ENCODE measurements around the gene CARTPT. TPM values are rescaled to one million over a fixed set of nuclear protein-coding genes. Genes with fewer than 3 reads are reported as not detected.

Gene CARTPT
- total RNA-seq, result under 1 TPM in 1 of 4 donors, not detected in 3; 0.34 TPM
- polyA plus RNA-seq, result 0.29 TPM
- long read RNA-seq, donor 1, result 0 reads
- long read RNA-seq, donor 2, result 0 reads
- long read RNA-seq, donor 3, result 0 reads
- long read RNA-seq, donor 4, result 0 reads

DNA sequence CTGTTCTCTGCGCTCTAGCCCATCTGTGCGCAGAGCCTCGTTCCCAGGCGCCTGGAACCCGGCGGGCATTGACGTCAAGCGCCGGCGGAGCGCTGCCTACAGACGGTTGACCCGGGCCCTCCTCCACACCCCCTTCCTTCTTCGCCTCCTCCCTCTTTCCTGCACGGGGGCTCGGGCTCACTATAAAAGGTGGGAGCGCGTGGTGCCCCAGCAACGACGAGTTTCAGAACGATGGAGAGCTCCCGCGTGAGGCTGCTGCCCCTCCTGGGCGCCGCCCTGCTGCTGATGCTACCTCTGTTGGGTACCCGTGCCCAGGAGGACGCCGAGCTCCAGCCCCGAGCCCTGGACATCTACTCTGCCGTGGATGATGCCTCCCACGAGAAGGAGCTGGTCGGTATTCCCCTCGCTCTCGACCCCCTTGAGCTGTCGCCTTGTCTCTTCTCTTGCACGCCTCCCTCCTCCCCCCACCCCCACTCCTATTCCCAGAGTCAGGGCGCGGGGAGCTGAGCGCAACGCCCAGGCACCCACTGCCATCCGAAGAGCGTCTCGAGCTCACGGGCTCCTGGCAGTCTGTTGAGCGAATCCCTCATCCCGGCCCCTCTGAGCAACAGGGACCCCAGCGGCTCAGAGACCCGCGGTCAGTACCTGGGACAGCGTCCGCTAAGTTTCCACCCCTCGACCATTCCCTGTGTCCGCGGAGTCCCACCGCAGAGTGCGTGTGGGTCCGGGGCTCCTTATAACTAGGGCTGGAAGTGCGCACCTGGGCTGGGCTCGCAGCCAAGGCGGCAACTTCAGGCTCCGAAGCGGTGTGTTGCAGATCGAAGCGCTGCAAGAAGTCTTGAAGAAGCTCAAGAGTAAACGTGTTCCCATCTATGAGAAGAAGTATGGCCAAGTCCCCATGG is at the start of gene CARTPT:
Gene CARTPT, plus strand, starts transcription at position 213 of the 902 bp plus-strand sequence. Its CDS starts 19 bp downstream, at position 232.
- peak; percentile 37 to 50 for ATAC-seq
- 3% methylated on average over 65 of the region's 65 CpGs for WGBS
- Histone ChIP-seq H3K4me1 (ENCODE audit: control insufficient read depth, insufficient read depth, low read length) (no peaks in the 10 kb centered on the region), H3K27me3 (ENCODE audit: control insufficient read depth, insufficient read depth) (peaks cover 2% of the 10 kb centered on the region), H3K9me3 (ENCODE audit: control insufficient read depth, low read length) (no peaks in the 10 kb centered on the region), H3K27ac (ENCODE audit: low read length) (no peak within 1 kb of the TSS), H3K4me3 (ENCODE audit: low read length) (no peak within 1 kb of the TSS)
- intact Hi-C loops (cut with DNase I), result no loop called here
- DNase-seq, result peak; percentile 17 to 43 (median 40)

DNA sequence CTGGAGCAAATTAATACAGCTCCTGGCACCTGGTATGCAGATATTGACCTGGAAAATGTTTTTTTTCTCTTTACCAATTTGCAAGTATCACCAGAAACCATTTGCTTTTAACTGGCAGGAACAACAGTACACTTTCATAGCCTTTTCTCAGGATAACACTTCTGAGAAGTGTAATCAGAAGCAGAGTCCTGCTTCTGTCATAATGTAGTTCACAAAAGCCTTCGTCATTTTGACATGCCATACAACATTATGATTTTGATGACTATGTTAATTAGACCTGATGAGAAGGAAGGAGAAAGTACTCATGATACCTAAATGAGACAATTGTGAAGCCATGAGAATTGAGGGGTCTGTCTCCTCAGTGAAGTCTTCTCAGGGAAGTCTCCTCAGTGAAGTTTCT is 41.1 kb upstream of the CARTPT start:
- no peak for ATAC-seq

DNA sequence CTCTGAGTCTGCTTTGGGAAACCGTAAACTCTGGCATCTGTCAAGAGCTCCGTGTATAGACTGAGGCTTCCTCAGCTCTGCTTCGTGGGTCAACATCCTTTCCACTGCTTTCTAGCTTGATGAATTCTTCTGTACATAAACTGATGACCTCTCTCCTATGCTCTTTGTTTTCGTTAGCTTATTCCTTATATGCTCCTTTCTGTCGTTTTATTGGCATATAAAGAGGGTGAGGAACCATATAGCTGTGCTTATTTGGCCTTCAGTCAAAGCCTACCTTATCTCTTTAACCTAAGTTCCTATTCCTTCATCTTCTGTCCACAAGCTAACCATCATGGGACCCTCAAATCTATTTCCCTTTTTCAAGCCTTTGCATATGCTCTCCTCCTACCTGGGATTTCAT is 39.4 kb upstream of the CARTPT start:
- Histone ChIP-seq H3K4me1 (ENCODE audit: control insufficient read depth, insufficient read depth, low read length) (no peaks in the 10 kb centered on the region), H3K9me3 (ENCODE audit: control insufficient read depth, low read length) (no peaks in the 10 kb centered on the region), H3K4me3 (ENCODE audit: low read length) (no peak overlapping the region), H3K27ac (ENCODE audit: low read length) (no peak overlapping the region), H3K27me3 (ENCODE audit: control insufficient read depth, insufficient read depth) (no peaks in the 10 kb centered on the region)
- no peak for DNase-seq
- 72% methylated on average over 5 of the region's 5 CpGs for WGBS
- intact Hi-C loops (cut with DNase I), result no loop called here
- no peak for ATAC-seq

More for the DNA sequence above, 41.1 kb upstream of the CARTPT start:
- no peak for DNase-seq
- Histone ChIP-seq H3K9me3 (ENCODE audit: control insufficient read depth, low read length) (no peaks in the 10 kb centered on the region), H3K27ac (ENCODE audit: low read length) (no peak overlapping the region), H3K27me3 (ENCODE audit: control insufficient read depth, insufficient read depth) (no peaks in the 10 kb centered on the region), H3K4me1 (ENCODE audit: control insufficient read depth, insufficient read depth, low read length) (no peaks in the 10 kb centered on the region), H3K4me3 (ENCODE audit: low read length) (no peak overlapping the region)
- intact Hi-C loops (cut with DNase I), result no loop called here
- 80% methylated on average over 1 of the region's 1 CpG for WGBS

DNA sequence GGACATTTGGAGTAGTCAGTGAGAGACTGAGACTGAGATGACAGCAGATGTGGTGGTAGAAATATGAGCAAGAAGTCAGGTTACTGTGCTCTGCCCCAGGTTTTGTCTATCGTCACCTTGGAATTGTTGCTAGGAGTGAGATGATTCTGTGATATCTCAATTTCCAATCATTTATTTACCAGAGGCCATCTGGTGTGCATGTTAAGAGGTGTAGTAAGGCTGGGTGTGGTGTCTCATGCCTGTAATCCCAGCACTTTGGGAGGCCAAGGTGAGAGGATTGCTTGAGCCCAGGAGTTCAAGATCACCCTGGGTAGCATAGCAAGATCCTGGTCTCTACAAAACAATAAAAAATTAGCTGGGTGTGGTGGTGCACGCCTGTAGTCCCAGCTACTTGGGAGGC is 38.6 kb upstream of the CARTPT start:
- Histone ChIP-seq H3K27me3 (ENCODE audit: control insufficient read depth, insufficient read depth) (no peaks in the 10 kb centered on the region), H3K27ac (ENCODE audit: low read length) (no peak overlapping the region), H3K4me1 (ENCODE audit: control insufficient read depth, insufficient read depth, low read length) (no peaks in the 10 kb centered on the region), H3K9me3 (ENCODE audit: control insufficient read depth, low read length) (no peaks in the 10 kb centered on the region), H3K4me3 (ENCODE audit: low read length) (no peak overlapping the region)
- intact Hi-C loops (cut with DNase I), result no loop called here
- no peak for DNase-seq
- 95% methylated on average over 2 of the region's 2 CpGs for WGBS
- no peak for ATAC-seq

DNA sequence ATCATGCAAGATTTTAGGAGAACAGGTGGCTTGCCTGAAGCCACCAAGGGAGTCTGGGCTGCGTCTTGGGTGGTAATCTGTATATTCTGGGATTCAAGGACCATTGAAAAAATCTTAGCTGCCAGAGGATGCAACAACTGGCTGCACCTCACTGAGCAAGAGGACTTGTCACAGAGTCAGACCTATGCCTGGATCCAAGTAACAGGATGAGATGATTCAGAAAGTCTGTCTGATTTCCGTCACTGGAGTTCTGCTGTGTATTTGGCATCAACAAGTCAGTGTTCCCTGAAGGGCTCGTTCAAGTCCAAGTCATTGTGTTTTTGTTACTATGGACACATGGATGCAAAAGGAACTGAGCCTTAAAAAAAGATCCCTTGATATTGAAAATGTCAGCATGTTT is 37.8 kb upstream of the CARTPT start:
- no peaks in the 10 kb centered on the region for H3K27me3 ChIP-seq (ENCODE audit: control insufficient read depth, insufficient read depth)
- no peaks in the 10 kb centered on the region for H3K4me1 ChIP-seq (ENCODE audit: control insufficient read depth, insufficient read depth, low read length)
- ATAC-seq (no peak), DNase-seq (no peak)
- no peak overlapping the region for H3K4me3 ChIP-seq (ENCODE audit: low read length)
- no peaks in the 10 kb centered on the region for H3K9me3 ChIP-seq (ENCODE audit: control insufficient read depth, low read length)
- intact Hi-C loops (cut with DNase I), result no loop called here
- WGBS, result 43% methylated on average over 3 of the region's 3 CpGs
- no peak overlapping the region for H3K27ac ChIP-seq (ENCODE audit: low read length)

DNA sequence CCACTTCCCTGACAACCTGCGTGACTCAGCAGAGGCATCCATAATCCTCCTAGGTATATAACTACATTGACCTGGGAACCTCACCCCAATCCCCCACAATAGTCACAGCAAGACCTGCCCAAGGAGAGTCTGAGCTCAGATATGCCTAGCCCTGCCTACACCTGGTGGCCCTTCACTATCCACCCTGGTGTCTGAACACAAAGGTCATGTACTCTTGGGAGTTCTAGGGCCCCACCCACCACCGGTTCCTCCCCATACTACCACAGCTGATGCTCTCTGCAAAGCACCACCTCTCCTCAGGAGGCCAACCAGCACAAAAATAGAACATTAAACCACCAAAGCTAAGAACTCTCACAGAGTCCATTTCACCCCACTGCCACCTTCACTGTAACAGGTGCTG is 34.8 kb upstream of the CARTPT start:
- no peak for ATAC-seq
- Histone ChIP-seq H3K9me3 (ENCODE audit: control insufficient read depth, low read length) (no peaks in the 10 kb centered on the region), H3K4me3 (ENCODE audit: low read length) (no peak overlapping the region), H3K4me1 (ENCODE audit: control insufficient read depth, insufficient read depth, low read length) (no peaks in the 10 kb centered on the region), H3K27me3 (ENCODE audit: control insufficient read depth, insufficient read depth) (no peaks in the 10 kb centered on the region), H3K27ac (ENCODE audit: low read length) (no peak overlapping the region)
- DNase-seq, result no peak
- 91% methylated on average over 2 of the region's 2 CpGs for WGBS
- intact Hi-C loops (cut with DNase I), result no loop called here

DNA sequence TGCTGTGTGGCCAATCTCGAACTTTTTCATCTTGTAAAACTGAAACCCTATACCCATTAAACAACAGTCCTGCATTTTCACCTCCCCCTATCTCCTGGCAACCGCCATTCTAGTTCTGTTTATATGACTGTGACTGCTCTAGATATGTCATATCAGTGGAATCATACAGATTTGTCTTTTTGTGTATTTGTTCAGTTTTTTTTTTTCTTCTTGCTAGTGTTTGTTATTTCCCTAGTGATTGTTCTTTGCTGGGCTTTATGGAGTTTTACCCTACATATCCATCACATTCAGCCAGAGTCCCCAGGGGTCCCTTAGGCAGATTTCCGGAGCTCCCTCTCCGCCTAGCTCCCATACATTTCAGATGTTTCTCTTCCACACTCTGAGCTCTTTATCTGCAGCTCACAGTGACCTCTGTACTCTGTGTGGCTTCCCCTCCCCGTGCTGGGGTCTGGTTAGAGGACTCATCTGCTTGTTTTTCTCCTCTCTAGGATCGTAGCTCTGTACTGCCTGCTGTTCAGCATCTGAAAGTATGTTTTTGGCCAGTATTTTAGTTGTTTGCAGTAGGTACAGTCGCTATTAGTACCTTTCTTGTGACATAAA is 25.1 kb upstream of the CARTPT start:
- intact Hi-C loops (cut with DNase I), result no loop called here
- ATAC-seq (no peak), DNase-seq (no peak)
- no peak overlapping the region for H3K27ac ChIP-seq (ENCODE audit: low read length)
- peaks cover 4% of the 10 kb centered on the region for H3K4me1 ChIP-seq (ENCODE audit: control insufficient read depth, insufficient read depth, low read length)
- no peaks in the 10 kb centered on the region for H3K27me3 ChIP-seq (ENCODE audit: control insufficient read depth, insufficient read depth)
- 26% methylated on average over 7 of the region's 7 CpGs for WGBS
- H3K4me3 ChIP-seq (ENCODE audit: low read length), result no peak overlapping the region
- no peaks in the 10 kb centered on the region for H3K9me3 ChIP-seq (ENCODE audit: control insufficient read depth, low read length)

DNA sequence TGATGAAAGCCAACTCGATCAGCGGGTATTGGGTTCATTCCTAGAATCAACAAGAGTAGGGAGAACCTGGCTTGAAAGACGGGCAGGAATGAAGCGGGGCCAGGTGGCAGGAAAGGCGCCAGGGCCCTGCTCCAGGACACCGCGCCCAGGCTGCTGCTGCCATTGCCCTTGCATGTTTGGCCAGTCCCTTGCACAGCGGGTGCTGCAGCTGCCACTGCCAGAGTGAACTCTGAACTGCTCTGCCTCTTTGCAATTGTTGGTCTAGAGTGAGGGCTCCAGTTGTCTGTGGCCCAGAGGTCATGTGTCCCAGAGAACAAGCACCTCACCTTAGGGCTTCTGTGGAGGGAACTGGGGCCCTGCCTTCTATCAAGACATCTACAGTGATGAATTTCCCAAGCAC is 24.0 kb upstream of the CARTPT start:
- no peak for ATAC-seq
- no peaks in the 10 kb centered on the region for H3K27me3 ChIP-seq (ENCODE audit: control insufficient read depth, insufficient read depth)
- WGBS, result 95% methylated on average over 8 of the region's 8 CpGs
- H3K4me1 ChIP-seq (ENCODE audit: control insufficient read depth, insufficient read depth, low read length), result peaks cover 4% of the 10 kb centered on the region
- H3K4me3 ChIP-seq (ENCODE audit: low read length), result no peak overlapping the region
- no peak overlapping the region for H3K27ac ChIP-seq (ENCODE audit: low read length)
- intact Hi-C loops (cut with DNase I), result no loop called here
- DNase-seq, result no peak
- no peaks in the 10 kb centered on the region for H3K9me3 ChIP-seq (ENCODE audit: control insufficient read depth, low read length)

DNA sequence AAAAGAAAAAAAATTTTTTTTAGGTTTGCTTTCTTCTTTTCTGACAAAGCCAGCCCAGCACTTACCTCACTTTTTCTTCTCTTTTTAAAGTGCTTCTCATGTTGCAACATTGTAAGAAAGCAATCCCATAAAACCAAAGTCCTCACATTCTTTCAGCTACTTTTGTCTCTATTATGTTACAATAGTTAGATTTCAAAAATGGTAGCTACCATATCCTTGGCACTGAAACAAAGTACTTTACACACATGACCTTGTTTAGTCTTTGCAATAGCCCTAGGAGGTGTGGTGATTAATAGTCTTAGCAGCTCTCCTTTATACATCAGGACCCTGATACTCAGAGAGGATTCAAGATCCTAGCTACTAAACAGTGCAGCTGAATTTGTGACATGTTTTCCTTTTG is 23.5 kb upstream of the CARTPT start:
- DNase-seq (no peak), ATAC-seq (no peak)

DNA sequence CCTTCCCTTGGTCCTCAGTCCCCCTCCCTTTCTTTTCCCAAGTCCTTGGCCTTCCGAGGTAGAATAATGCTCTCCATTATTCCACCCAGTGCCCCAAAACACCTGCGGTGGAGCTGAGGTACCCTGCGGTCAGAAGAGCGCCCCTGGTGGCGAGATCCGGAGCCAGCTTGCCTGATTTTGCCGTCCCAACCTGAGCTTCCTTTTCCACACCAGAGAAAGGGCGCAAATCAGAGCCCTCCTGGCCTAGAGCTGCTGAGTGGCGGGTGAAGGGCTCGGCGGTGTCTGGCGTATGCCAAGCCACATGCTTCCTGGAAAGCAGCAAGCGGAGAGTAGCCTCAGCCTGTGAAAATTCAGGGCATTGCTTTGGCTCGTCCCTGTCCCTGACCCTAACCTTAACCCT is 21.1 kb upstream of the CARTPT start:
- ATAC-seq (peak; percentile 74 to 75), DNase-seq (peak; percentile 18 to 59 (median 53))
- H3K27ac ChIP-seq (ENCODE audit: low read length), result no peak overlapping the region
- WGBS, result 38% methylated on average over 14 of the region's 14 CpGs
- intact Hi-C loops (cut with DNase I), result no loop called here
- peaks cover 4% of the 10 kb centered on the region for H3K4me1 ChIP-seq (ENCODE audit: control insufficient read depth, insufficient read depth, low read length)
- H3K27me3 ChIP-seq (ENCODE audit: control insufficient read depth, insufficient read depth), result no peaks in the 10 kb centered on the region
- no peaks in the 10 kb centered on the region for H3K9me3 ChIP-seq (ENCODE audit: control insufficient read depth, low read length)
- no peak overlapping the region for H3K4me3 ChIP-seq (ENCODE audit: low read length)

More for the DNA sequence above, 23.5 kb upstream of the CARTPT start:
- Histone ChIP-seq H3K27me3 (ENCODE audit: control insufficient read depth, insufficient read depth) (no peaks in the 10 kb centered on the region), H3K9me3 (ENCODE audit: control insufficient read depth, low read length) (no peaks in the 10 kb centered on the region), H3K4me1 (ENCODE audit: control insufficient read depth, insufficient read depth, low read length) (peaks cover 4% of the 10 kb centered on the region), H3K4me3 (ENCODE audit: low read length) (no peak overlapping the region), H3K27ac (ENCODE audit: low read length) (no peak overlapping the region)
- intact Hi-C loops (cut with DNase I), result no loop called here

DNA sequence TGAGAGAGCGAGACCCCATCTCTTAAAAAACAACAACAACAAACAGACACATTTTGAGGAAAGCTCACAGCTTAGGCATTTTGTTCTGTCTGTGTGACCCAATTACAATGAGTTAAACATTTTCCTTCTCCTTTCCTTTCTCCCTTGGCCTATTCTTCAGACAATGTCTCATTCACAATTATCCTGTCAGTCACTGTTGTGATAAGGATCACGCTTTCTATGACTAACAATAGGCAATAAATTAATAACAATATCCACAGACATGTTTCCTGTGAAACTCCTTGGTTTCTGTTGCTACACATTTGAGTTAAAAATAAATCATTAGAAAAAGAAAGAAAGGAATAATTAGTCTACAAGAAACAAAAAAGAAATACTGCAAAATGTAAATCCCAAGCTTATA is 19.8 kb upstream of the CARTPT start:
- no peak for ATAC-seq
- no peak overlapping the region for H3K4me3 ChIP-seq (ENCODE audit: low read length)
- H3K27me3 ChIP-seq (ENCODE audit: control insufficient read depth, insufficient read depth), result no peaks in the 10 kb centered on the region
- H3K27ac ChIP-seq (ENCODE audit: low read length), result no peak overlapping the region
- no peak for DNase-seq
- H3K4me1 ChIP-seq (ENCODE audit: control insufficient read depth, insufficient read depth, low read length), result peaks cover 4% of the 10 kb centered on the region
- 69% methylated on average over 2 of the region's 2 CpGs for WGBS
- intact Hi-C loops (cut with DNase I), result no loop called here
- H3K9me3 ChIP-seq (ENCODE audit: control insufficient read depth, low read length), result no peaks in the 10 kb centered on the region

Data from right cardiac atrium (tissue), 5 donors.